BJ (cell line): ENCODE data around the gene BNIP5. TPM values are rescaled to one million over a fixed set of nuclear protein-coding genes. Genes with fewer than 3 reads are reported as not detected.

Source experiments
- CTCF ChIA-PET: fragments of 350-600 bp; formaldehyde crosslinking; extraction: SDS; loops from one replicate; lab custom pipeline; 2021; ENCODE audit warnings: antibody characterized with exemption, inconsistent platforms; lab: Yijun Ruan, JAX
- POLR2A ChIA-PET: fragments of 300-600 bp; sonication (Branson Sonifier 250); formaldehyde crosslinking; extraction: SDS; loops from one replicate; lab custom pipeline; 2021; ENCODE audit warnings: antibody characterized with exemption; lab: Charles Lee
- DNase-seq: peaks from one replicate; pipeline ENCODE4 v3.0.0-alpha.2; 2011; ENCODE audit warnings: low read depth
- H3K27me3 ChIP-seq: 2 replicates; pipeline ENCODE4 v1.6.0; 2011; ENCODE audit warnings: low read length; ENCODE audit not compliant: control insufficient read depth, insufficient read depth
- H3K36me3 ChIP-seq: 2 replicates; pipeline ENCODE4 v1.5.1; 2011; ENCODE audit warnings: low read length; ENCODE audit not compliant: control insufficient read depth, insufficient read depth
- H3K4me3 ChIP-seq: 2 replicates; pipeline ENCODE4 v1.5.1; 2011; ENCODE audit warnings: low read depth, mild to moderate bottlenecking, control low read depth, low read length
- CTCF ChIP-seq: IDR thresholded peaks from 2 replicates; pipeline ENCODE4 v1.5.1; 2011; ENCODE audit warnings: low read depth, mild to moderate bottlenecking, control low read depth, inconsistent platforms, low read length, moderate library complexity; ENCODE audit not compliant: insufficient read depth
- polyA plus RNA-seq: library from polyadenylated mRNA; depleted of rRNA; stranded (reverse); fragments of >200 nt; gene quantifications from 2 replicates; pipeline ENCODE4 v1.2.3, GENCODE V29; 2011

The BNIP5 gene
- polyA plus RNA-seq, 1 experiment = not detected

GRCh38 chr6:36285187-36285671 is 51.5 kb downstream of the BNIP5 start:
- no peak for DNase-seq
- ChIA-PET POLR2A (no interaction called here), CTCF (interaction anchor here (5.5 kb wide), 1 partner anchor 17 kb away, joined by 29 read pairs; no protein-coding TSS in a partner anchor)
- no peaks in the 10 kb centered on the region for H3K36me3 ChIP-seq
- peaks cover 32% of the 10 kb centered on the region for H3K27me3 ChIP-seq
- TF ChIP-seq CTCF = no peak
- no peak overlapping the region for H3K4me3 ChIP-seq

DNA sequence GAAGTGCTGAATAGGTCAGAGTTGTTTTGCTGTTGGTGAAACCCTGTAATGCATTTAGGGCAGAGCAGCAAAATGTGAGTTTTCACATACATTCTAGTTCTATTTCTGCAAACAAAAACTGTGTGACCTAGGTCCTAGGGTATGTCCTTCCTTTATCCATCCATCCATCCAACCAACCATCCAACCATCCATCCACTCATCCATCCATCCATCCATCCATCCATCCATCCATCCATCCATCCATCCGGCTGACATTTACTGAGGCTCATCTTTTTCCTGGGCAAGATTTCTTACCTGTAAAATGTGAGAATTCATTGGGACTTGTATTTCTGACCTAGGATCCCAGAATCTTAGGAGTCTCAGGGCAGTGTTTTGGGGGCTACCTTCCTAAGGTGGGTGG is 52.3 kb downstream of the BNIP5 start:
- ChIA-PET POLR2A (no interaction called here), CTCF (interaction anchor here (5.5 kb wide), 1 partner anchor 18 kb away, joined by 29 read pairs; no protein-coding TSS in a partner anchor)
- Histone ChIP-seq H3K27me3 (peaks cover 35% of the 10 kb centered on the region), H3K4me3 (no peak overlapping the region), H3K36me3 (no peaks in the 10 kb centered on the region)
- no peak for DNase-seq
- TF ChIP-seq CTCF = no peak

GRCh38 chr6:36283608-36284007 is 53.1 kb downstream of the BNIP5 start:
- no peak for TF ChIP-seq CTCF
- ChIA-PET POLR2A (no interaction called here), CTCF (interaction anchor here (1.4 to 5.5 kb wide), 2 partner anchors 12 to 19 kb away, joined by 4 to 29 read pairs; no protein-coding TSS in a partner anchor)
- H3K4me3 ChIP-seq = no peak overlapping the region
- peaks cover 39% of the 10 kb centered on the region for H3K27me3 ChIP-seq
- H3K36me3 ChIP-seq = no peaks in the 10 kb centered on the region
- no peak for DNase-seq

DNA sequence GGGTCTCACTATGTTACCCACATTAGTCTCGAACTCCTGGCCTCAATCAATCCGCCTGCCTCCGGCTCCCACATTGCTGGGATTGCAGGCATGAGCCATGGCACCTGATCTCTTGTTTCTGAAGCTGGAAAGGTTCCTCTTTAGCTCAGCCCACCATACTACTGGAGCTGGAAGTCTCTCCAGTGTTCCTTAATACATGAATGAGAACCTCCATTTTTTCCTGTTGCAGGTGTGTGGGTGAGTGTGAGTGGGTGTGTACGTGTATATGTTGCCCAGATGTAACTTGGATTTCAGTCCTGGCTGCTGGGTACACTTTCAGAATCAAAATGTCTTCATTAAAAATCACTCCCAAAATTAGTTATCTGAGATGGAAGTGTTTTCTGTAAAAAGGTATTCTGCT is 55.7 kb downstream of the BNIP5 start:
- CTCF ChIA-PET = interaction anchor here (1.0 to 5.5 kb wide), 3 partner anchors 8 to 22 kb away, joined by 4 to 29 read pairs (median 5); no protein-coding TSS in a partner anchor
- H3K27me3 ChIP-seq = peaks cover 39% of the 10 kb centered on the region
- DNase-seq = no peak

DNA sequence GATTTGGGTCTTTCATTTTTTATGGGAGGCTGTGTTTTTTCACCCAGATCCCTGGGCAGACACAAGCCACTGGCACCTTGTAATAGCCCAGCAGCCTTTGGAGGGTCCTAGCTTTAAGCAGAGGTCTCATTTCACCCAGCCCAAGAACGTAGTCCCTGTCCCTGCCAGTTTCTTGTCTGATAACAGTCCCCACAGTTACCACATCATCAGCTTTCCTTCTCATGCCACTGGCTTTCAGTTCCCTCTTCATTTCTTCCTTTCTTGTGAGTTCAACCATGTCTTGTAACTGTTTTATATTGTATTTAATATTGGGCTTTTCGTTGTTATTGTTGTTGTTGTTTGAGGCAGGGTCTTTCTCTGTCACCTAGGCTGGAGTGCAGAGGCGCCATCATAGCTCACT is 56.2 kb downstream of the BNIP5 start:
- H3K4me3 ChIP-seq = no peak overlapping the region
- peaks cover 34% of the 10 kb centered on the region for H3K27me3 ChIP-seq
- TF ChIP-seq CTCF = no peak
- POLR2A ChIA-PET = no interaction called here
- CTCF ChIA-PET = interaction anchor here (1.0 to 5.5 kb wide), 4 partner anchors 9 to 27 kb away, joined by 3 to 29 read pairs (median 4); no protein-coding TSS in a partner anchor
- H3K36me3 ChIP-seq = no peaks in the 10 kb centered on the region
- no peak for DNase-seq

More for the DNA sequence above, 55.7 kb downstream of the BNIP5 start:
- Histone ChIP-seq H3K4me3 (no peak overlapping the region), H3K36me3 (no peaks in the 10 kb centered on the region)
- no peak for TF ChIP-seq CTCF
- POLR2A ChIA-PET = no interaction called here
